Superior temporal gyrus (tissue), 1 donor: ENCODE results near the gene CAMSAP2.
"Not testable (repeated sequence)": the region's sequence is repeated elsewhere in the genome, so short reads cannot be mapped to it uniquely, and the experiment has no call there.

Experiments used
- DNase-seq: peaks from one replicate; pipeline ENCODE4 v3.0.0-alpha.2; 2016; ENCODE audit errors: extremely low spot score

The CAMSAP2 gene

DNA sequence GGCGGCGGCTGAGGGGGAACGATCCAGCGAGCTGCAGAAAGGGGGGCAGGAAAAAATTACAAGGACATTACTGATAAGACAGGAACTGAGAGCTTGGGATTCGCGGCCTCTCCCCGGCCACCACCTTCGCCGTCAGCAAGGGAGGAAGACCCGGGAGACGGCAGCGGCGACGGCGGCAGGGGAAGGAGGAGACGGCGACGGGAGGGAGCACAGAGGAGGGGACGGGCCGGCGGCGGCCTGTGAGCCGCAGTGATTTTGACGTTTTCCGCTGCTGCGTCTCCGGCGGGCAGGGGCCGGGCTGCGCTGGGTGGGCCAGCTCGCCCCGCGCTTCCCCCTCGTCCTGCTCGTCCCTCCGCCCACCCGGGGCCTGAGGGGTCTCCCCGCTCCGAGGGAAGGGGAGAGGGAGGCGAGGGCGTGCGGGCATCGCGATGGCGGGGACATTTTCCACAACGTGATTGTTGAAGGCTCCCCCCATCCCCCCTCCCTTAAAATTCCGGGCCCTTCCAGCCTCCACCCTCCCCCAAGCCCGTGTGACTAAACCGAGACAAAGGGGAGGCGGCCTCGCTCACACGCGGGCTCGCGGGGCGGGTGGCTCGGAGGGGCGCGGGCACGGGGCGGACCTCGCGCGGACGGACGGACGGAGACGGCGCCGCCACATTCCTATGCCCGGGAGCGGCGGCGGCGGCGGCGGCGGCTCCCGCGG lies 407 bp downstream of the CAMSAP2 start:
- peak; percentile 71 for DNase-seq

DNA sequence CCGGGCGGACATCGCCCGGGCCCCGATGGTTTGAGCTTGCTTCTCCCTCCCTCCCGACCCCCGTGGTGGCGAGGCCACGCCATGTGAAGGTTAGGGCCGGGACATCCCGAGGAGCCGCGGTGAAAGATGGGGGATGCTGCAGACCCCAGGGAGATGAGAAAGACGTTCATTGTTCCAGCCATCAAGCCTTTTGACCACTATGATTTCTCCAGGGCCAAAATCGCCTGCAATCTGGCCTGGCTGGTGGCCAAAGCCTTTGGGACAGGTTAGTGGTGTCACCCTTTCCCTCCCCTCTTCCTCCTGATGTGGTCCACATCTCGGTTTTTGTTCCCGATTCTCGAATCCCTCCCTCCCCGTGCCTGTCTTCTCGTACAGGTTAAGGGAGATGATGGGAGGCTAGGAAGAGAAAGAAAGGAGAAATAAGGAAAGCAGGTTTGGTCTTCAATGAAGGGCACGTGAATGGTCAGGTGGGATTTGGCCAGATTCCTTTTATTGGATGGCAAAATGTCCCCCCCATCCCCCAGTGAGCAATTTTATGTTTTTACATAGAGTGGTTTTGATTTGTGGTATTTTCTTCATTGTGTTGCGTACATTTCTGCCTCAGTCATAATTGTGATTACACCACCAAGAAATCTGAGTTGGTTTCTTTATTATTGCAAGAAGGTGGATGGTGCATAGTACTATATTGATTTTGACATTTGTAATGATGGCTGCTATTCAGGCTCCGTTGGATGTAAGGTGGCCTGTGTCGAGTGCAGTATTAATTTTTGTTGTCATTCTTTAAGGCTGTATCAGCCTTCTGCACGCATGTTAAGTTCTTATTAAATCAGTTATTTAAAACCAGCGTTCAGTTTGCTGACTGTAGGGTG lies 1.2 kb downstream of the CAMSAP2 start:
- DNase-seq, result peak; percentile 47

GRCh38 chr1:200740571-200741208 lies 2.0 kb downstream of the CAMSAP2 start:
- peak; percentile 45 for DNase-seq

GRCh38 chr1:200741551-200742207 lies 3.0 kb downstream of the CAMSAP2 start:
- DNase-seq, result peak; percentile 53

DNA sequence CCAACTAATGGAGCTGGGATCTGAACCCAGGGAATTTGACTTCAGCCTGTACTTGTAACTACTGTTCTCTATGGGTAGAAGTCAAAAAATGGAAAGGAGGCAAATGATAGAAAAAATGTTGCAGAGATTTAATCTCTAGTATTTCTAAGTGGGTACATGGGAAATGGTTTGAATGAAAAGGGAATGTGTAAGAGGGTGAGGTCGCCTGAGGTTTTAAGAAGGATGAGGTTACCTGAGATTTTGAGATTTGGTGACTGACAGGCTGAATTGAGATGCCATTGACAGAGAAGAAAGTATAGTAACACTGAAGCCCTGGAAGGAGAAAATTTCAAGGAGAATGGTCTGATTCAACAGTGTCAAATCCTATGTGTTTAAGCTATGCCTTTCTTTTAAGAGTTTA lies 5.5 kb downstream of the CAMSAP2 start:
- DNase-seq, result no peak

GRCh38 chr1:200749090-200749489 lies 10.4 kb downstream of the CAMSAP2 start:
- peak; percentile 81 for DNase-seq

DNA sequence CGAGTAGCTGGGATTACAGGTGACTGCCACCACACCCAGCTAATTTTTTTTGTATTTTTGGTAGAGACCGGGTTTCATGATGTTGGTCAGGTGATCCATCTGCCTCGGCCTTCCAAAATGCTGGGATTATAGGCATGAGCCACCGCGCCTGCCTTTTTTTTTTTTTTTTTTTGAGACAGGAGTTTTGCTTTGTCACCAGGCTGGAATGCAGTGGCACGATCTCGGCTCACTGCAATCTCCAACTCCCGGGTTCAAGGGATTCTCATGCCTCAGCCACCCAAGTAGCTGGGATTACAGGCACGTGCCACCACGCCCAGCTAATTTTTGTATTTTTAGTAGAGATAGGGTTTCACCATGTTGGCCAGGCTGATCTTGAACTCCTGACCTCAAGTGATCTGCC lies 12.1 kb downstream of the CAMSAP2 start:
- DNase-seq, result not testable (repeated sequence)

DNA sequence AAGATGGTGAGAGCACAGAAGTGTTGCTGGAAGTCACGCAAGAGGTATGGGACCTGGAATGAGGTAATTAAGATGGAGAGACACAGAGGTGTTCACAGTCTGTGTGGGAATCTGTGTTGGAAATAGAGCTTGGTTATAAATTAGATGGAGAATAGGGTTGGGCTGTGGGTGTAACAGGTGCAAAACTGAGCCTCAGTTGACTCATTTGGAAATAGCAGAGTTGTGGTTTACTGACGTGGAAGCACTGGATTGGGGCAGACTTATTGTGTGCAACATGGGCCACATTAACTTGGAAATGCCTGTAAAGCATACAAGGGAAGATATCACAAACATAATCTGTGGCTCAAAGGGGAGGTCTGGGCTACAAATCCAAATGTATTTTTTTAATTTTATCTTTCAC lies 13.0 kb downstream of the CAMSAP2 start:
- no peak for DNase-seq

DNA sequence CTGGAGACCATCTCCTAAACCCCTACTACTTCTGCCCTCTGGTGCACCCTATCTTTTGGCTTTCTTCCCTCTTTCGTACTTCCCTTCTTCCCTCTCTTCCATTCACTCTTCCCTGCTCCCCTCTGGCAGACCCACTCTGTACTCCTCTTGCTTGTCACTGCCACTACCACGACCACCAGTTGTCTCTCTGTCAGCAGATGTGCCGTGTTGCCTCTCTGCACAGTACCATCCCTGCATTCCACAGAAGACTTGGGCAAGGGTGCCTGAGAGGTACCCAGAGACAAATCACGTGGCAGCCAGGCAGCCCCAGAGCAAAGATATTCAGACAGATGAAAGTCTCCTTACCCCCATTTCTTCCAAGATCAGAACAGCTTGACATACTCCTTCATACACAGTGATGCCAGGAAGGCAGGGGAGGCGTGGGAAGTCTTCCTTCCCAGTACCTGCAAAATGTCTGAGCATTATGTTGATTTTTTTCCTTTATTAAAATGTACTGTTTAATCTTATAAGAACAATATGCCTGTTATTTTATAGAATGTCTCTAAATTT lies 15.0 kb downstream of the CAMSAP2 start:
- DNase-seq, result peak; percentile 10

DNA sequence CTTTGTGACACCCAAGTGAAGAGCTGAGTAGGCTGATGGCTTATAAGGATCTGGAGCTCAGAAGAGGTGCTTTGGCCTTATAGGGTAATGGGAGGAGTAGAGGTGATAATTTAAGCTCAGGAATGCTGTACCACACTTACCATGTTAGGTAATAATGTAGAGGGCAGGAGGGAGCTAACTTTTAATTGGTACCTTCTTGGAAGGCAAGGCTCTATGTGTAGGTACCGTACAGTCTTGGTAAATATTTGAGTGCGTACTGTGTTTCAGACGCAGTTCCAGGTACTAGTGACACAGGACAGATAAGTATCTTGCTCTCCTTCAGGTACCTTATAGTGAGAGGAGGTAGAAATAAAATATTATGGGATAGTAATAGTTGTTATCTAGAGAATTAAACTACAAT lies 16.8 kb downstream of the CAMSAP2 start:
- no peak for DNase-seq

- DNase-seq, result no peak
These were observed 23.4 kb downstream of the CAMSAP2 start for GRCh38 chr1:200762089-200762488.

DNA sequence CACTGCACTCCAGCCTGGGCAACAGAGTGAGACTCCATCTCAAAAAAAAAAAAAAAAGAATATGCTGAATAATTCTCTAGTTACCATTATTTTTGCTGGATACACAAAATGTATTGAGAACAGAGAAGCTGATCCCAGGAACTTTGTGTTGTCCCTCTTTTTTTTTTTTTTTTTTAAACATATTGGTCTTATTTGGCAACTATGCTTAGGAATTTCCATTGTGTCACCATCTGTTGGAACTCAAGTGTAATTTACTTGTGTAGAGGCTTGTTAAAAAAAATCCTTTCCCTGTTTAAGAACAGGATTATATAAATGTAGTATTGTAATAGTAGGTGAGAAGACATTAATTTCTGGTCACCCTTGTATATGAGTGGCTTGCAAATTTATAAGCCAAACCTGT lies 28.6 kb downstream of the CAMSAP2 start:
- DNase-seq, result no peak

- no peak for DNase-seq
These were observed 33.2 kb downstream of the CAMSAP2 start for GRCh38 chr1:200771625-200772555.

DNA sequence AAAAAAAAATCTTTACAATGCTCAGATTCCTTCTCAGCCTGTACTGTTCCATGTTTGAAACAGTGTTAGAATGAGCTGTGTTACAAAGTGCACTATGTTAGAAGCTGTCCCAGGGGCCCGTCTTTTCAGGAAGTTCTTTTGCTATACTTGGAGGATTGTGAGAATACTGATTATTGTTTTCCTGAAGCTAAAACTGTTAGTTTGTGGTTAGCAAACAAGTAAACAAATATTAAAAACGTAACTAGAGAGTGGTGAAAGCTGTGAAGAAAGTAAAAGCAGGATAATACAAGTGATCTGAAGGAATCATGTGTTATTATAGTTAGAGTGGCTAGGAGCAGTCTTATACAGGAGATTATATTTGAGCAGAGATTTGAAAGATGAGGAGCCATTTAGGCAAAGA lies 35.6 kb downstream of the CAMSAP2 start:
- DNase-seq, result no peak

DNA sequence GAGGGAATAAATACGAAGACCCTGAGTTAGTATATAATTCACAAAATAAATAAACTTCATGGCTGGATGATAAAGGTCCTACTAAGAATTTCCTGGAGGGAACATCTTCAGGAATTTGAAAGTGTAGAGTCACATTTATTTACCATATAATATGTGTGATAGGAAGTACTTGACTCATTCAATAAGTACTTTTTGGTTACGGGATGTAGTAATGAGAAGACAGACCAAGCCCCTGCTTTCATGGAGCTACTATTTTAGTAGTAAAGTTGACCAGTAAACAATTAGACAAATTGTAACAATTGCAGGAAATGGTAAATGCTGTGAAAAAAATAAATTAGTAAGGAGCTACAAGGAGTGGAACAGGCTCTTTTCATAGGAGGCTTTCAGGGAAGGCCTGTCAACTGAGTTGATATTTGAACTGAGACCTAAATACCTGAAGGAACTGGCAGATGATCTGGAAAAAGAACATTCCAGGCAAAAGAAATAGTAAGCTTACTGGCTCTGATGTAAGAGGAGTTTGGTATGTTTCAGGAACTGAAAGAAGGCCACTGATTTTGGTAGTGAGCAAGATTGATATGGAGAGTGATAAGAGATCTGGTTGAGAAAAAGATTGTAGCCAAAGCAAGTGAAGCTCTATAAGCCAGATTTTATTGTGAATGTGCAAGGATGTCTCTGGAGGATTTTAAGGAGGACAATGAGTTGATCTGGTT lies 36.2 kb downstream of the CAMSAP2 start:
- no peak for DNase-seq

GRCh38 chr1:200775850-200776249 lies 37.2 kb downstream of the CAMSAP2 start:
- DNase-seq, result no peak

DNA sequence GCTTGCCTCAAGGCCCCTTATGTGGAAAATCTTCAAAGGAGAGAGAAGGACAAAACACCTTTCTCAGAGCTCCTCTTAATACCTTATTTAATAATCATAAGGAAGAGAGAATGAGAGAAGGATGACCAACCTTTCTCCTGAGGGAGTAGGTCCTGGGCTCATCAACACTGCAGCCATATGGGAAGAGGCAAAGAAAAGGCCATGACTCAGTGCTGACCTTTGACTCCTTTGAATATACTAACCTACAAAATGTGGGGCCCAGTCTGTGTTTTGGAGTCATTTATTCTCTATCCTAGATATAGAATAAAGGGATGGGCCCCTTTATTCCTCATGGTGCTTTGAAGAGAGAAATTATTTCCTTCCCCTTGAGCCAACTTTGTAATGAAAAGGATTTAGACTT lies 38.3 kb downstream of the CAMSAP2 start:
- no peak for DNase-seq

GRCh38 chr1:200778766-200779165 lies 40.1 kb downstream of the CAMSAP2 start:
- DNase-seq, result no peak

GRCh38 chr1:200779326-200779725 lies 40.6 kb downstream of the CAMSAP2 start:
- DNase-seq, result no peak
